ENCODE measurements around the gene GABRD. TPM values are rescaled to one million over a fixed set of nuclear protein-coding genes. Genes with fewer than 3 reads are reported as not detected.

Gene GABRD
- total and polyA plus RNA-seq, 2 of the 13 experiments (the other 11 are each of a cell fraction or from before 2014, with no cell fraction given): not detected

GRCh38 chr1:2019571-2020309 lies 595 bp downstream of the GABRD start (continued):
- no peak for TF ChIP-seq DZIP1 (CRISPR knock-in tag; IDR thresholded peaks at IDR 0.05)
- no peak for TF ChIP-seq ARHGAP35 (CRISPR knock-in tag; IDR thresholded peaks at IDR 0.05; ENCODE audit: borderline replicate concordance)
- no peak for TF ChIP-seq ZNF501 (CRISPR knock-in tag; IDR thresholded peaks at IDR 0.05)
- TF ChIP-seq ARNT2 (CRISPR knock-in tag; IDR thresholded peaks at IDR 0.05; ENCODE audit: low read depth): 0 out of 2 replicates have a peak, but pooled peaks have one; percentile 31
- peak; percentile 69 for TF ChIP-seq EZH2 (conservative IDR thresholded peaks at IDR 0.05; ENCODE audit: low read depth, low read length)
- TF ChIP-seq CREB3 (CRISPR knock-in tag; IDR thresholded peaks at IDR 0.05): no peak
- TF ChIP-seq SALL1 (CRISPR knock-in tag; IDR thresholded peaks at IDR 0.05): 0 out of 2 replicates have a peak, but pooled peaks have one; percentile 34
- 0 out of 2 replicates have a peak, but pooled peaks have one; percentile 44 for TF ChIP-seq ZNF724P (CRISPR knock-in tag; IDR thresholded peaks at IDR 0.05; ENCODE audit: borderline replicate concordance)
- no peak for TF ChIP-seq ZNF44 (CRISPR knock-in tag; IDR thresholded peaks at IDR 0.05)
- TF ChIP-seq KDM4B (CRISPR knock-in tag; IDR thresholded peaks at IDR 0.05): no peak
- no peak for TF ChIP-seq IRF2 (CRISPR knock-in tag; IDR thresholded peaks at IDR 0.05)
- no peak for TF ChIP-seq BHLHE40 (IDR thresholded peaks at IDR 0.05; ENCODE audit: low read length)
- no peak for TF ChIP-seq HNRNPUL1 (IDR thresholded peaks at IDR 0.05; ENCODE audit: low read depth, low read length)
- peak; percentile 87 for TF ChIP-seq PATZ1 (CRISPR knock-in tag; IDR thresholded peaks at IDR 0.05)
- peak; percentile 71; the same call in 1 of the 2 replicates for TF ChIP-seq HES4 (CRISPR knock-in tag; IDR thresholded peaks at IDR 0.05; ENCODE audit: borderline replicate concordance)
- no peak for TF ChIP-seq ZBTB49 (CRISPR knock-in tag; IDR thresholded peaks at IDR 0.05; ENCODE audit: borderline replicate concordance)
- TF ChIP-seq ZSCAN25 (CRISPR knock-in tag; IDR thresholded peaks at IDR 0.05): no peak
- TF ChIP-seq KLF6 (CRISPR knock-in tag; IDR thresholded peaks at IDR 0.05): 0 out of 2 replicates have a peak, but pooled peaks have one; percentile 35
- no peak for TF ChIP-seq GMEB2 (CRISPR knock-in tag; IDR thresholded peaks at IDR 0.05; ENCODE audit: low read depth)
- no peak for TF ChIP-seq ZSCAN12 (CRISPR knock-in tag; IDR thresholded peaks at IDR 0.05)

All from HepG2 (cell line).